Right renal cortex interstitium (tissue), 3 donors: ENCODE results near the gene KLHL30. TPM values are rescaled to one million over a fixed set of nuclear protein-coding genes. Genes with fewer than 3 reads are reported as not detected.

ENCODE experiments used
- DNase-seq, 3 donors: peaks; one replicate each; pipeline ENCODE4 v3.0.0-alpha.2; 2013; ENCODE audit warnings: low read depth in 3 of 3, low spot score in 2 of 3
- polyA plus RNA-seq, 3 donors: library from polyadenylated mRNA; unstranded; fragments of 120-200 nt; gene quantifications; one replicate each; pipeline ENCODE4 v1.2.1, GENCODE V29; 2013; ENCODE audit not compliant: insufficient read length in 3 of 3

The KLHL30 gene
- polyA plus RNA-seq, 3 donors = 0.18 to 0.24 (median 0.22) TPM

DNA sequence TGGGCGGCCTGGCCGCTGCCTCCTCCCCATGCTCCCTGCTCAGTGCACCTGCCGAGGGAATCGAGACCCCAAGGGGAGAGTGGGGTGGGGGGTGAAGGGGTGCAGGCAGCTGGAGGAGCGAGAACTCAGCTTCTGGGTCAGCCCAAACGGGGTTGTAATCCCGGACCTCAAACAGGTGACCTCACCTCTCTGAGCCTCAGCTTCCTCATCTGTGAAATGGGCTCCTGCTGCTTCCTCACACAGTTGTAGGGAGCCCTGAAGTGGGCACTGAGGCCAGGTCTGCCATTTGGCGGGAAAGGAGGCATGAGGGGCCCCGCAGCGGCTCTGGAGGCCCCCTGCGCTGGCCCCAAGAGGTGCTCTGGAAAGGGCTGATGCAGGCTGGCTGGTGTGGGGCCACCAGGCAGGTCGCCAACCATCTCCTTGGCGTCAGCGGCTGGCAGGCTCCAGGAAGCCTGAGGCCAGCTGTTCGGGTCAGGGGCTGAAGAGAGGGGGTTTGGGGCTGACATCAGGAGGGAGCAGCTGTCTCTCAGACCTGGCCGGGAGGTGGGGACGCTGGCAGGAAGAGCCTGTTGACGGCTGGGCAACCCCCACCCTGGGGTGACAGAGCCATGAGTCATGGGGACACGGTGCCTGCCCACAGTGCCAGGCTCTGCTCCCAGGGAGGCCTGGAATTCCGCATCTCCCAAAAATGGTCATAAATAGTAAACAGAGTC lies 4.9 kb downstream of the KLHL30 start:
- no peak for DNase-seq

- no peak for DNase-seq
These were observed 5.8 kb downstream of the KLHL30 start for GRCh38 chr2:238144262-238144661.

GRCh38 chr2:238145046-238145445 lies 6.6 kb downstream of the KLHL30 start:
- no peak for DNase-seq

DNA sequence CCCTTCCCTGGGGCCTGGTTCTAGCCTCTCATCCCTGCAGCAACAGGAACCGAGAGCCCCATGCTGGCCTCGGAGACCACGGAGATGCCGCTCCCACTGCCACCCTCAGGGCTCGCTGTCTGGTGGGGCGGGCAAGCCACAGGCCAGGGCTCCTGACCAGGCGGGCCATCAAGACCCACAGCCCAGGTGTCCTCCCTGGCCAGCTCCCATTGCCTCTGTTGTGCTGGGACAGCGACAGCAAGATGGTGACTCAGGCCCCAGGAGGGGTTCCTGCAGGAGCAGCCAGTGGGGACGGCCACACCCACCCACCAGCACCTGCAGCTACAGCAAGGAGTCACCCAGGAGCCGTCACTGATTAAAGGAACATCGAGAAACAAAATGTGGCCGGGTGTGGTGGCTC lies 7.4 kb downstream of the KLHL30 start:
- no peak for DNase-seq

GRCh38 chr2:238146884-238147544 lies 8.5 kb downstream of the KLHL30 start:
- DNase-seq = no peak

- DNase-seq = no peak
These were observed 10.5 kb downstream of the KLHL30 start for GRCh38 chr2:238148981-238149380.

DNA sequence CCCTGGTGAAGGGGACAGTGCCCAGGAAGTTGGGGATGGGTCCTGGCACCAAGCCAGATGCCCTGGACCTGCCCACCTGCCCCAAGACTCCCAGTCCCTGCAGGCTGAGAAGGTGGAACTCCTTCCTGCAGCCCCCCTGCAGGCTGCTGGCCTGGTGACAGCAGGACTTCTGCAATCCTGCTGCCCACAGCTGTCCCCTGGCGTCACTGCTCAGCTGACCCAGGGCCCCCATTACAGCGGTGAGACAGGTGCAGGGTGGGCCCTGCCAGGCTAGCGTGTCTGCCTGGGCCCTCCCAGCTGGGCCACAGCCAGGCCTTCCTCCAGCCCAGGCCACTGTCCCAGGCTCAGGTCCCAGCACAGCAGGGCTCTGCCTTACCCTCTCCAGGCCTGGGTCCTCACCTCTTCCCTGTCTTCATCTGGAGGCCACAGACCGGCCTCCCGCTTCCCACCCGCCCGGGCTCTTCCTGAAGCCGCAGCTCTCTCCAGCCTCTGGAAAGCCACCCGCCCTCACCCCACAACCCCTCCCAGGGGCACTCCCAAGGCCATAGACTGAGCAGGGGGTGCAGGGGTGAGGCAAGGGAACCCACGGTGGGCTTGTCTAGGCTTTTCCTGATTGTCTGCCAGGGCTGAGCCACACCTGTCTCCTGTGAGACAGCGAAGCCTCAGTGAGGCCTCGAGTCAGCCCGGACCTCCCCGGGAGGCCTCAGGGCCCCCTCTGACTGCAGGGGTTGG lies 11.5 kb downstream of the KLHL30 start:
- DNase-seq = no peak

DNA sequence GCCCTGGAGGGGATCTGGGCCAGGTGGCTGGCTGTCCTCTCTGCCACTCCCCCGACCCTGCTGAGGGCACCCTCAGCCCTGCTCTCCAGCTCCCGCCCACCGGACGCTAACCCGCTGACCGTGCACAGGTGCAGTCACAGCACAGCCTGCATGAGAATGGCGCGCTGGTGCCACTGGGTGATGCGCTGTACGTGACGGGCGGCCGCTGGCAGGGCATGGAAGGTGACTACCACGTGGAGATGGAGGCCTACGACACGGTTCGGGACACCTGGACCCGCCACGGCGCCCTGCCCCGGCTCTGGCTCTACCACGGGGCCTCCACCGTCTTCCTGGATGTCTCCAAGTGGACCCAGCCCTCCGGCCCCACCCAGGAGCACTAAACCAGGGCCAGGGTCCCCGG lies 12.2 kb downstream of the KLHL30 start:
- DNase-seq = no peak

DNA sequence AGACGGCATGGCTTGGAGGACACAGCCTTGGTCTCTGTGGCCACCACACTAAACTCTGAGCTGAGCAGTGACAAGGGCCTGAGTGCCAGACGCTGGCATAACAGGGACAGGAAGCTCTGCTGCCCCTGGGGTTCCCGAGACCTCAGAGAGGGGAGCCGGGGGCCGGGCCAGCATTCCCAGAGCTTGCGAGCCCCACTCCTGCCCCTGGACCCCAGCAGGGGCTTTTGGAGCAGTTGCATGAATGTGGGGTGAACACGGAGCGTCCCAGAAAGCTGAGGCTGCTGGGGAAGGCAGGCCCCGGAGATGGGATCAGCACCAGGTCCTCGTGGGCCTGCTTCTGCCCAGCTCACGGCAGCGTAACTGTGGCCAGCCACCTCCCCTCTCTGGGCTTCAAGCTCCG lies 12.7 kb downstream of the KLHL30 start:
- DNase-seq = no peak

DNA sequence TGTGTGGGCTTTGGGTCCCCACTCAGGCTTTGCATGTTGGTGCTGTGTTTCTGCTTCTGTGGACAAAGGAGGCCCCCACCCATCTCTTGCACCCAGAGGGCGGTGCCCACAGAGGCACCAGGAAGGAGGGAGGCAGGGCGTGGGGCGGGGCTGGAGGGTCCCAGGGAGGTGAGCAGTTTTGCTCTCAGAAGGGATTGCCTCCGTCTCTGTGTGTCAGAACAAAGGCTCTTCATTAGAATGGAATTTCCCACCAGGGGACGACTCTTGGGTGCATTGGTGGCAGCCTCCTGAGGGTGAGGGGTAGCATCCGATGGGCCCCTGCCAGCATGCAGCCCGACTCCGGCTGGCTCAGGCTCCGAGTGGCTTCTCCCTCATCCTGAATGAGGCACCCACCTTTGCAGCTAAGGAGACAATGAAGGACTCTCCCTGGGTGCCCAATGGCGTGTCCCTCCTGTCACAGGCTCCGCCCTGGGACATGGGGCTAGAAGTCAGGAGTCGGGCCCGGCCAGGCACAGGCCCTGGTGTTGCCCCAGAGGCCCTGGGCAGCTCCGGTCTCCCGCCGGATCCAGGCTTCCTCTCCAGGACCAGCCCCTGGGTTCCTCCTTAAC lies 13.3 kb downstream of the KLHL30 start:
- no peak for DNase-seq

DNA sequence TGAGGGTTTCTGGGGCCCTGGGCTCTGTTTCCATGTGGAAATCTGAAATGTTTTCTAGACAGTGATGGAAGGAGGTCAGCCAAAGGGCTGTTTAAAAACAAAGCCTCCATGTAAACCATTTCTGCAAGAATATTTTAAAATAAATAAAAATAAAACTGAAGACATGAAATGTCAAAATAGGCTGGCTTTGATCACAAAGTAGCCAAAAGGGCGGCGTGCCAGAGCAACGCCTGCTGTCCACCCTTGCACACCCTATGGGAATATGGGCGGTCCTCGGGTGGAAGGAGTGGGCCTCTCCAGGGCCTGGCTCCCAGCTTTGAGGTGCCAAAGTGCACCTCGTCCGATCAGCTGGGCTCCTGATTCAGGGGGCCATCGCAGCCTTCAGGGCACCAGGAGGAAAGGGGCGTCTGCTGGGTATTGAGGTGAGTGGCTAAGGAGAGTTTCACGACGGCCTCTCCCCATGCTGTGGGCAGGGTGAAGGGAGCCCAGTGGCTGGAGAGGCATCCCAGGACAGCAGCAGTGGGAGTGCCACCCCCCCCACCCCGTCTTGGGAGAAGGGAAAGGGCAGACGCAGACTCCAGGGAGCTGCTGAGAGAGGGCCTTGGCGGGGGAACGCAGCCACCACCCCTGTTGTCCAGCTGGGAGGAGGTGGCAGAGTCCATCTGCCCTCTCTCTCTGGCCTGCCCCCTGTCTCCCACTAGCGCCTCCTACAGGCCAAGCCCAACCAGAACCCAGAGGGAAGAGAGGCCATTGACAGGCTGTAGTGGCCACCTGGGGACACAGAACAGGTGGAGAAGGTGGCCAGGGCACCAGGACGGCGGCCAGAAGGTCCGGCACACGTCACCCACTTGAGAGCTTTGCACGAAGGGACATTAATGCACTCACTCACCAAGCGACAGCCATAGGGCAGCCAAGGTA lies 14.6 kb downstream of the KLHL30 start:
- DNase-seq = no peak

- DNase-seq = no peak
These were observed 16.1 kb downstream of the KLHL30 start for GRCh38 chr2:238154570-238154969.

DNA sequence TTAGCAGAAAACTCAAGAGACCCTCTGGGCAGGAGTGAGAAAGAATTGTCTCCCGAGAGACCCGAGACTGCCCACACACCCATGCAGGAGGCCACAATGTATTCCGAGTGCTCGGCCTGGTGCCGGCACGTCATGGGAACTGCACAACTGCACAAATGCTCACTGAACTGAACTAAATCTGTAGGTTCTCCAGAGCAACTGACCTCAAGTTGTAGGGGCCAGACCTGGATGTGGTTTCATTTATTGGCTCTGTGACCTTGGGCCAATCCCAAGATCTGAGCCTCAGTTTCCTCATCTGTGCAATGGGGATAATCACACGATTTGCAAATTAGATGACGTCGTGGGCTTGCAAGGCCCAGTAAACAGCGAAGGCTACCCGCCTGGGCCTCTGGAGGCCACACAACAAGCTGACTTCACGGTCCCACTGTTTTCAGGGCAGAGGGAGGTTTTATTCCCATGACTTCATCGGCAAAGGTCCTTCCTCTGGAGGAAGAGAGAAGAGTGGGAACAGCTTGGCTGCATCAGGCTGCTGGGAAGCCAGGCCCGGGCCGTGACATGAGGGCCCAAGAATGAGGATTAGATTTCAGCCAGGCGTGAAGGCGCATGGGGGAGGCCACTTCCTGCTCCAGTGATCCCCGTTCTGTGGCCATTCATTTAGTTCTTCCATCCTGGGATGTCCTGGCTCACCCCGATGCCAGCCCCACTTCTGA lies 16.7 kb downstream of the KLHL30 start:
- peak; percentile 74 to 85 (median 76) for DNase-seq

- DNase-seq = no peak
These were observed 17.6 kb downstream of the KLHL30 start for GRCh38 chr2:238155761-238156694.

- no peak for DNase-seq
These were observed 19.1 kb downstream of the KLHL30 start for GRCh38 chr2:238157506-238158017.

- no peak for DNase-seq
These were observed 19.6 kb downstream of the KLHL30 start for GRCh38 chr2:238158018-238158508.

DNA sequence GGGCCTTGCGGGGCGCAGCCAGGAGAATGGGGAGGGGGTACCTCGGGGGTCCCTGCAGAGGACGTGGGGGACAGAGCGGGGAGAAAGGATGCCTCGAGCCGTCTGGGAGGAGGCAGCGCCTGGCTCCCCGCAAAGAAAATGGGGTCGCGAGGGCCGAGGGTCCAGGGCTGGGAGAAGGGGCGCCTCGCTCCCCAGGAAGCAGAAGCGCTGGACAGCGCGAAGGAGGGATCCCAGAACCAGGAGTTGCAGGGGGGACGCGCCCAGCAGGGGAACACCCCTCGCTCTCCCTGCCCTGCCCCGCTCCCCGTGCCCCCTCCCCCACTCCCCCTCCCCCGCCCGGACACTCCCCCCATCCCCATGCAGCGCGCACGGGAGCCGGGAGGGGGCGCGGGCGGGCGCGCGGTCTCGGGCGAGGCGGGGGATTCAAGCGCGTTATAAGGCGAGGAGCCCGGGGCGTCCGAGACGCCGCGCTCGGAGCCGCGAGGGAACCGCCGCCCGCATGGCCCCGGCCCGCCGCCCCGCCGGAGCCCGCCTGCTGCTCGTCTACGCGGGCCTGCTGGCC lies 20.1 kb downstream of the KLHL30 start, which contains the start of gene ERFE:
ERFE (plus strand) TSS at position 462 of the 562 bp plus-strand sequence; CDS start at position 500, 38 bp downstream.
- no peak for DNase-seq

DNA sequence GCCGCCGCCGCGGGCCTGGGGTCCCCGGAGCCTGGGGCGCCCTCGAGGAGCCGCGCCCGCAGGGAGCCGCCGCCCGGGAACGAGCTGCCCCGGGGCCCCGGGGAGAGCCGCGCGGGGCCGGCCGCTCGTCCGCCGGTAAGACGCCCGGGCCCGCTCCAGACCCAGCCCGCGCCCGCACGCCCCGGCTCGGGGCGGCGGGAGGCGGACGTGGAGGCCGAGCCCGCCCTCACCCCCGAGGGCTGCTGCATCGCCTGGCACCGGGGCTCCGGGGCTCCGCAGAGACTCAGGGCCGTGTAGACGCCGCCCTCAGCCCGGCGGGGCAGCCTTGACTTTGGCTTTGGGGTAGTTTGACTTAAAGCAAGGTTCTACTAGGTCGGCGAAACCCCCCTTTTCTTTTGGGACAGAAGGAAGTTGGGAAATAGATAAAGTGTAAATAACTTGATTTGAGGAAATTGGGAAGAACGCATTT lies 20.6 kb downstream of the KLHL30 start:
- DNase-seq = no peak
